HepG2 (cell line): ENCODE results near the gene EPHB4. TPM values are rescaled to one million over a fixed set of nuclear protein-coding genes. Genes with fewer than 3 reads are reported as not detected.

Source experiments
- HMG20A ChIP-seq: IDR thresholded peaks from 2 replicates; pipeline ENCODE4 v1.6.1; 2016; ENCODE audit warnings: borderline replicate concordance
- IRF2 ChIP-seq: IDR thresholded peaks from 2 replicates; pipeline ENCODE4 v1.6.1; 2018; ENCODE audit warnings: missing genetic modification reagents, missing compliant biosample characterization
- KAT8 ChIP-seq: IDR thresholded peaks from 2 replicates; pipeline ENCODE4 v1.6.1; 2016; ENCODE audit warnings: missing genetic modification reagents, missing compliant biosample characterization
- KDM5A ChIP-seq: fragments of 200-600 bp; sonication (generic); IDR thresholded peaks from 2 replicates; pipeline ENCODE4 v1.7.0; 2018; ENCODE audit warnings: antibody characterized with exemption, mild to moderate bottlenecking, low read length, borderline replicate concordance
- NFIB ChIP-seq: sonication (generic); formaldehyde crosslinking; IDR thresholded peaks from 2 replicates; pipeline ENCODE4 v1.9.0; 2021; ENCODE audit warnings: missing genetic modification reagents, mild to moderate bottlenecking, borderline replicate concordance
- NR2F6 ChIP-seq, 2 experiments: IDR thresholded peaks; 2 replicates each; pipeline ENCODE4 v1.6.1; 2016; ENCODE audit warnings: antibody characterized with exemption in 1 of 2, mild to moderate bottlenecking in 1 of 2
- SNAI1 ChIP-seq: sonication (generic); formaldehyde crosslinking; IDR thresholded peaks from 2 replicates; pipeline ENCODE4 v1.5.0; 2020; ENCODE audit warnings: mild to moderate bottlenecking, missing genetic modification reagents, borderline replicate concordance
- SRY ChIP-seq: sonication (generic); formaldehyde crosslinking; IDR thresholded peaks from 2 replicates; pipeline ENCODE4 v1.8.0; 2022; ENCODE audit warnings: mild to moderate bottlenecking, missing genetic modification reagents
- TARDBP ChIP-seq: sonication (generic); formaldehyde crosslinking; IDR thresholded peaks from 2 replicates; pipeline ENCODE4 v1.8.0; 2022; ENCODE audit warnings: mild to moderate bottlenecking, missing genetic modification reagents
- ZNF296 ChIP-seq: sonication (generic); formaldehyde crosslinking; conservative IDR thresholded peaks from 2 replicates; pipeline ENCODE4 v1.5.0; 2020; ENCODE audit warnings: mild to moderate bottlenecking, missing genetic modification reagents
- ZNF333 ChIP-seq: sonication (generic); formaldehyde crosslinking; IDR thresholded peaks from 2 replicates; pipeline ENCODE4 v1.4.0; 2020; ENCODE audit warnings: mild to moderate bottlenecking, missing genetic modification reagents, borderline replicate concordance
- ZNF430 ChIP-seq: sonication (generic); formaldehyde crosslinking; IDR thresholded peaks from 2 replicates; pipeline ENCODE4 v1.9.0; 2021; ENCODE audit warnings: mild to moderate bottlenecking, missing genetic modification reagents
- ZNF577 ChIP-seq: sonication (generic); formaldehyde crosslinking; IDR thresholded peaks from 2 replicates; pipeline ENCODE4 v1.4.0; 2020; ENCODE audit warnings: mild to moderate bottlenecking, low read depth, missing genetic modification reagents, borderline replicate concordance
- ZNF607 ChIP-seq: sonication (generic); formaldehyde crosslinking; IDR thresholded peaks from 2 replicates; pipeline ENCODE4 v1.5.1; 2020; ENCODE audit warnings: missing genetic modification reagents, mild to moderate bottlenecking, borderline replicate concordance
- ZNF713 ChIP-seq: sonication (generic); formaldehyde crosslinking; IDR thresholded peaks from 2 replicates; pipeline ENCODE4 v1.4.0; 2020; ENCODE audit warnings: mild to moderate bottlenecking, missing genetic modification reagents
- polyA plus RNA-seq, 8 experiments: library from polyadenylated mRNA; depleted of rRNA in 3 of 8; stranded (reverse) in 7 of 8; unstranded in 1 of 8; fragments of >200 nt; fragmentation: Illumina TruSeq in 4 of 8; extraction: Trizol in 4 of 8; gene quantifications; 2 replicates each; pipeline versions ENCODE4 v1.2.1 to v1.2.3, GENCODE V29; 2011 to 2016; ENCODE audit warnings: low read depth in 4 of 8, missing spikeins in 1 of 8, mixed read lengths in 1 of 8; ENCODE audit not compliant: insufficient read depth in 1 of 8
- total RNA-seq, 5 experiments: library from RNA; depleted of rRNA; stranded (reverse); fragments of >200 nt; fragmentation: Illumina TruSeq; extraction: Trizol; gene quantifications; 2 replicates each; pipeline ENCODE4 v1.2.3, GENCODE V29; 2016; ENCODE audit warnings: low read depth in 1 of 5
- TF ChIP-seq, protein P1 (sequence below): sonication (generic); formaldehyde crosslinking; IDR thresholded peaks from 2 replicates; pipeline ENCODE4 v1.8.0; 2022; ENCODE audit warnings: mild to moderate bottlenecking, missing genetic modification reagents
- TF ChIP-seq, protein P2 (sequence below): sonication (generic); formaldehyde crosslinking; IDR thresholded peaks from 2 replicates; pipeline ENCODE4 v1.8.0; 2022; ENCODE audit warnings: mild to moderate bottlenecking, missing genetic modification reagents, moderate library complexity
- TF ChIP-seq, protein P3 (sequence below): sonication (generic); formaldehyde crosslinking; IDR thresholded peaks from 2 replicates; pipeline ENCODE4 v1.5.0; 2020; ENCODE audit warnings: mild to moderate bottlenecking, missing genetic modification reagents
- TF ChIP-seq, protein P4 (sequence below): IDR thresholded peaks from 2 replicates; pipeline ENCODE4 v1.6.1; 2018; ENCODE audit warnings: missing genetic modification reagents, mild to moderate bottlenecking, missing compliant biosample characterization
- TF ChIP-seq, protein P5 (sequence below): sonication (generic); formaldehyde crosslinking; IDR thresholded peaks from 2 replicates; pipeline ENCODE4 v1.4.0; 2020; ENCODE audit warnings: missing genetic modification reagents, borderline replicate concordance
- TF ChIP-seq, protein P6 (sequence below): sonication (generic); formaldehyde crosslinking; IDR thresholded peaks from 2 replicates; pipeline ENCODE4 v1.5.0; 2020; ENCODE audit warnings: missing genetic modification reagents, mild to moderate bottlenecking, borderline replicate concordance

The EPHB4 gene
- total and polyA plus RNA-seq, 2 of the 13 experiments (the other 11 are each of a cell fraction or from before 2014, with no cell fraction given): 61.4 to 69.6 TPM

DNA sequence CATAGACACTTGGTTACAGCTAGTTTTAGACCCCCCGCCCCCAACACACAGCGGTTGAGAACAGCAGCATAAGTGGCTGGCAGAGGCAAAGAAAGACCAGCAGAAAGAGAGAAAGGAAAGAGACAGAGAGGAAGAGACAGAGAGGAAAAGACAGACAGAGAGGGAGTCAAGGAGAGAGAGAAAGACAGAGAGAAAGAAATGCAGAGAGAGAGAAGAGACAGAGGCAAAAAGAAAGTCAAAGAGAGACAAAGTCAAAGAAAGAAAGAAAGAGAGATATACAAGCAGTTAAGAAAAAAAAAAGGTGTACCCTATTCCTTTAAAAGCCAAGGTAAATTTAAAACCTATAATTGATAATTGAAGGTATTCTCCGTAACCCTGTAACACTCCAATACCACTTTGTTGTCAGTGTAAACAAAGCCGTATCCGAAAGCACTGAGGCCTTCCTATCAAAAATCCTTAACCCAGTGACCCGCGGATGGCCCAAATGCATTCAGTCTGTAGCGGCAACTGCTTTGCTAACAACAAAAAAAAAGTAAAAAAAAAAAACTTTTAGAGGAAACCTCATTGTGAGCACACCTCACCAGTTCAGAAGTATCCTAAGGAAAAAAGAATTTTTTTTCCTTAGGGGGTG lies 13.3 kb upstream of the EPHB4 start (continued):
- TF ChIP-seq, protein P1, sequence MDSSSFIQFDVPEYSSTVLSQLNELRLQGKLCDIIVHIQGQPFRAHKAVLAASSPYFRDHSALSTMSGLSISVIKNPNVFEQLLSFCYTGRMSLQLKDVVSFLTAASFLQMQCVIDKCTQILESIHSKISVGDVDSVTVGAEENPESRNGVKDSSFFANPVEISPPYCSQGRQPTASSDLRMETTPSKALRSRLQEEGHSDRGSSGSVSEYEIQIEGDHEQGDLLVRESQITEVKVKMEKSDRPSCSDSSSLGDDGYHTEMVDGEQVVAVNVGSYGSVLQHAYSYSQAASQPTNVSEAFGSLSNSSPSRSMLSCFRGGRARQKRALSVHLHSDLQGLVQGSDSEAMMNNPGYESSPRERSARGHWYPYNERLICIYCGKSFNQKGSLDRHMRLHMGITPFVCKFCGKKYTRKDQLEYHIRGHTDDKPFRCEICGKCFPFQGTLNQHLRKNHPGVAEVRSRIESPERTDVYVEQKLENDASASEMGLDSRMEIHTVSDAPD: no peak
- no peak for TF ChIP-seq ZNF713 (CRISPR knock-in tag)
- no peak for TF ChIP-seq SRY
- TF ChIP-seq NFIB (CRISPR knock-in tag): no peak
- TF ChIP-seq ZNF430: no peak
- no peak for TF ChIP-seq IRF2 (CRISPR knock-in tag)
- TF ChIP-seq, protein P2, sequence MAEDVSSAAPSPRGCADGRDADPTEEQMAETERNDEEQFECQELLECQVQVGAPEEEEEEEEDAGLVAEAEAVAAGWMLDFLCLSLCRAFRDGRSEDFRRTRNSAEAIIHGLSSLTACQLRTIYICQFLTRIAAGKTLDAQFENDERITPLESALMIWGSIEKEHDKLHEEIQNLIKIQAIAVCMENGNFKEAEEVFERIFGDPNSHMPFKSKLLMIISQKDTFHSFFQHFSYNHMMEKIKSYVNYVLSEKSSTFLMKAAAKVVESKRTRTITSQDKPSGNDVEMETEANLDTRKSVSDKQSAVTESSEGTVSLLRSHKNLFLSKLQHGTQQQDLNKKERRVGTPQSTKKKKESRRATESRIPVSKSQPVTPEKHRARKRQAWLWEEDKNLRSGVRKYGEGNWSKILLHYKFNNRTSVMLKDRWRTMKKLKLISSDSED: no peak
- TF ChIP-seq KAT8 (CRISPR knock-in tag): no peak
- no peak for TF ChIP-seq ZNF577 (CRISPR knock-in tag)
- TF ChIP-seq NR2F6 (IDR thresholded peaks at IDR 0.05): no peak
- peak; percentile 50 for TF ChIP-seq NR2F6 (CRISPR knock-in tag; IDR thresholded peaks at IDR 0.05)
- TF ChIP-seq, protein P3, sequence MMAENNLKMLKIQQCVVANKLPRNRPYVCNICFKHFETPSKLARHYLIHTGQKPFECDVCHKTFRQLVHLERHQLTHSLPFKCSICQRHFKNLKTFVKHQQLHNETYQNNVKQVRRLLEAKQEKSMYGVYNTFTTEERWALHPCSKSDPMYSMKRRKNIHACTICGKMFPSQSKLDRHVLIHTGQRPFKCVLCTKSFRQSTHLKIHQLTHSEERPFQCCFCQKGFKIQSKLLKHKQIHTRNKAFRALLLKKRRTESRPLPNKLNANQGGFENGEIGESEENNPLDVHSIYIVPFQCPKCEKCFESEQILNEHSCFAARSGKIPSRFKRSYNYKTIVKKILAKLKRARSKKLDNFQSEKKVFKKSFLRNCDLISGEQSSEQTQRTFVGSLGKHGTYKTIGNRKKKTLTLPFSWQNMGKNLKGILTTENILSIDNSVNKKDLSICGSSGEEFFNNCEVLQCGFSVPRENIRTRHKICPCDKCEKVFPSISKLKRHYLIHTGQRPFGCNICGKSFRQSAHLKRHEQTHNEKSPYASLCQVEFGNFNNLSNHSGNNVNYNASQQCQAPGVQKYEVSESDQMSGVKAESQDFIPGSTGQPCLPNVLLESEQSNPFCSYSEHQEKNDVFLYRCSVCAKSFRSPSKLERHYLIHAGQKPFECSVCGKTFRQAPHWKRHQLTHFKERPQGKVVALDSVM (CRISPR knock-in tag): no peak
- TF ChIP-seq, protein P4, sequence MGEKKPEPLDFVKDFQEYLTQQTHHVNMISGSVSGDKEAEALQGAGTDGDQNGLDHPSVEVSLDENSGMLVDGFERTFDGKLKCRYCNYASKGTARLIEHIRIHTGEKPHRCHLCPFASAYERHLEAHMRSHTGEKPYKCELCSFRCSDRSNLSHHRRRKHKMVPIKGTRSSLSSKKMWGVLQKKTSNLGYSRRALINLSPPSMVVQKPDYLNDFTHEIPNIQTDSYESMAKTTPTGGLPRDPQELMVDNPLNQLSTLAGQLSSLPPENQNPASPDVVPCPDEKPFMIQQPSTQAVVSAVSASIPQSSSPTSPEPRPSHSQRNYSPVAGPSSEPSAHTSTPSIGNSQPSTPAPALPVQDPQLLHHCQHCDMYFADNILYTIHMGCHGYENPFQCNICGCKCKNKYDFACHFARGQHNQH (CRISPR knock-in tag): no peak
- no peak for TF ChIP-seq HMG20A (CRISPR knock-in tag)
- no peak for TF ChIP-seq SNAI1 (CRISPR knock-in tag)
- TF ChIP-seq TARDBP: no peak
- no peak for TF ChIP-seq ZNF607
- TF ChIP-seq ZNF333 (CRISPR knock-in tag): no peak
- TF ChIP-seq, protein P5, sequence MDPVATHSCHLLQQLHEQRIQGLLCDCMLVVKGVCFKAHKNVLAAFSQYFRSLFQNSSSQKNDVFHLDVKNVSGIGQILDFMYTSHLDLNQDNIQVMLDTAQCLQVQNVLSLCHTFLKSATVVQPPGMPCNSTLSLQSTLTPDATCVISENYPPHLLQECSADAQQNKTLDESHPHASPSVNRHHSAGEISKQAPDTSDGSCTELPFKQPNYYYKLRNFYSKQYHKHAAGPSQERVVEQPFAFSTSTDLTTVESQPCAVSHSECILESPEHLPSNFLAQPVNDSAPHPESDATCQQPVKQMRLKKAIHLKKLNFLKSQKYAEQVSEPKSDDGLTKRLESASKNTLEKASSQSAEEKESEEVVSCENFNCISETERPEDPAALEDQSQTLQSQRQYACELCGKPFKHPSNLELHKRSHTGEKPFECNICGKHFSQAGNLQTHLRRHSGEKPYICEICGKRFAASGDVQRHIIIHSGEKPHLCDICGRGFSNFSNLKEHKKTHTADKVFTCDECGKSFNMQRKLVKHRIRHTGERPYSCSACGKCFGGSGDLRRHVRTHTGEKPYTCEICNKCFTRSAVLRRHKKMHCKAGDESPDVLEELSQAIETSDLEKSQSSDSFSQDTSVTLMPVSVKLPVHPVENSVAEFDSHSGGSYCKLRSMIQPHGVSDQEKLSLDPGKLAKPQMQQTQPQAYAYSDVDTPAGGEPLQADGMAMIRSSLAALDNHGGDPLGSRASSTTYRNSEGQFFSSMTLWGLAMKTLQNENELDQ (CRISPR knock-in tag): no peak
- TF ChIP-seq KDM5A: no peak
- TF ChIP-seq ZNF296 (CRISPR knock-in tag): no peak
- TF ChIP-seq, protein P6, sequence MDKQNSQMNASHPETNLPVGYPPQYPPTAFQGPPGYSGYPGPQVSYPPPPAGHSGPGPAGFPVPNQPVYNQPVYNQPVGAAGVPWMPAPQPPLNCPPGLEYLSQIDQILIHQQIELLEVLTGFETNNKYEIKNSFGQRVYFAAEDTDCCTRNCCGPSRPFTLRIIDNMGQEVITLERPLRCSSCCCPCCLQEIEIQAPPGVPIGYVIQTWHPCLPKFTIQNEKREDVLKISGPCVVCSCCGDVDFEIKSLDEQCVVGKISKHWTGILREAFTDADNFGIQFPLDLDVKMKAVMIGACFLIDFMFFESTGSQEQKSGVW (CRISPR knock-in tag): no peak
